ENCODE measurements around the gene FGF12. TPM values are rescaled to one million over a fixed set of nuclear protein-coding genes. Genes with fewer than 3 reads are reported as not detected.
A peak's percentile ranks its signal among the peaks of the same experiment; 100 is the strongest.

Gene FGF12
- total RNA-seq, 1 donor from 2014 or later: not detected

DNA sequence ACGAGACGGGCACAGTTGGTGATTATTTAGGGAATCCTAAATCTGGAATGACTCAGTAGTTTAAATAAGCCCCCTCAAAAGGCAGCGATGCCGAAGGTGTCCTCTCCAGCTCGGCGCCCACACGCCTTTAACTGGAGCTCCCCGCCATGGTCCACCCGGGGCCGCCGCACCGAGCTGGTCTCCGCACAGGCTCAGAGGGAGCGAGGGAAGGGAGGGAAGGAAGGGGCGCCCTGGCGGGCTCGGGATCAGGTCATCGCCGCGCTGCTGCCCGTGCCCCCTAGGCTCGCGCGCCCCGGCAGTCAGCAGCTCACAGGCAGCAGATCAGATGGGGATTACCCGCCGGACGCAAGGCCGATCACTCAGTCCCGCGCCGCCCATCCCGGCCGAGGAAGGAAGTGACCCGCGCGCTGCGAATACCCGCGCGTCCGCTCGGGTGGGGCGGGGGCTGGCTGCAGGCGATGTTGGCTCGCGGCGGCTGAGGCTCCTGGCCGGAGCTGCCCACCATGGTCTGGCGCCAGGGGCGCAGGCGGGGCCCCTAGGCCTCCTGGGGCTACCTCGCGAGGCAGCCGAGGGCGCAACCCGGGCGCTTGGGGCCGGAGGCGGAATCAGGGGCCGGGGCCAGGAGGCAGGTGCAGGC lies 318.0 kb downstream of the FGF12 start:
- intact Hi-C loops (cut with micrococcal nuclease): no loop called here
- H3K9me3 Mint-ChIP-seq: no peaks in the 10 kb centered on the region
- peaks cover 49% of the 10 kb centered on the region for H3K27me3 Mint-ChIP-seq (ENCODE audit: insufficient read depth)
- no peak overlapping the region for H3K27ac Mint-ChIP-seq
- H3K4me3 Mint-ChIP-seq: no peak overlapping the region
- no peaks in the 10 kb centered on the region for H3K4me1 Mint-ChIP-seq (ENCODE audit: low read depth)
- no peak for DNase-seq (ENCODE audit: low spot score)
- H3K36me3 Mint-ChIP-seq (ENCODE audit: low read depth): no peaks in the 10 kb centered on the region

DNA sequence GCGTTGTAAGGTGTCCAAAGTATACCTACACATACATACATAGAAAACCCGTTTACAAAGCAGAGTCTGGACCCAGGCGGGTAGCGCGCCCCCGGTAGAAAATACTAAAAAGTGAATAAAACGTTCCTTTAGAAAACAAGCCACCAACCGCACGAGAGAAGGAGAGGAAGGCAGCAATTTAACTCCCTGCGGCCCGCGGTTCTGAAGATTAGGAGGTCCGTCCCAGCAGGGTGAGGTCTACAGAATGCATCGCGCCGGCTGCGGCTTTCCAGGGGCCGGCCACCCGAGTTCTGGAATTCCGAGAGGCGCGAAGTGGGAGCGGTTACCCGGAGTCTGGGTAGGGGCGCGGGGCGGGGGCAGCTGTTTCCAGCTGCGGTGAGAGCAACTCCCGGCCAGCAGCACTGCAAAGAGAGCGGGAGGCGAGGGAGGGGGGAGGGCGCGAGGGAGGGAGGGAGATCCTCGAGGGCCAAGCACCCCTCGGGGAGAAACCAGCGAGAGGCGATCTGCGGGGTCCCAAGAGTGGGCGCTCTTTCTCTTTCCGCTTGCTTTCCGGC lies 318.6 kb downstream of the FGF12 start:
- H3K27ac Mint-ChIP-seq: no peak overlapping the region
- peaks cover 49% of the 10 kb centered on the region for H3K27me3 Mint-ChIP-seq (ENCODE audit: insufficient read depth)
- H3K4me3 Mint-ChIP-seq: peak overlapping the region; percentile 63

GRCh38 chr3:192408007-192408646 lies 319.2 kb downstream of the FGF12 start:
- no peaks in the 10 kb centered on the region for H3K36me3 Mint-ChIP-seq (ENCODE audit: low read depth)
- no peaks in the 10 kb centered on the region for H3K4me1 Mint-ChIP-seq (ENCODE audit: low read depth)
- peak overlapping the region; percentile 63 for H3K4me3 Mint-ChIP-seq
- DNase-seq (ENCODE audit: low spot score): no peak
- H3K27me3 Mint-ChIP-seq (ENCODE audit: insufficient read depth): peaks cover 49% of the 10 kb centered on the region
- H3K9me3 Mint-ChIP-seq: no peaks in the 10 kb centered on the region
- no peak overlapping the region for H3K27ac Mint-ChIP-seq
- intact Hi-C loops (cut with micrococcal nuclease): no loop called here

More for the DNA sequence above, 318.6 kb downstream of the FGF12 start:
- Mint-ChIP-seq H3K9me3 (no peaks in the 10 kb centered on the region), H3K36me3 (ENCODE audit: low read depth) (no peaks in the 10 kb centered on the region), H3K4me1 (ENCODE audit: low read depth) (no peaks in the 10 kb centered on the region)
- DNase-seq (ENCODE audit: low spot score): no peak
- intact Hi-C loops (cut with micrococcal nuclease): no loop called here

DNA sequence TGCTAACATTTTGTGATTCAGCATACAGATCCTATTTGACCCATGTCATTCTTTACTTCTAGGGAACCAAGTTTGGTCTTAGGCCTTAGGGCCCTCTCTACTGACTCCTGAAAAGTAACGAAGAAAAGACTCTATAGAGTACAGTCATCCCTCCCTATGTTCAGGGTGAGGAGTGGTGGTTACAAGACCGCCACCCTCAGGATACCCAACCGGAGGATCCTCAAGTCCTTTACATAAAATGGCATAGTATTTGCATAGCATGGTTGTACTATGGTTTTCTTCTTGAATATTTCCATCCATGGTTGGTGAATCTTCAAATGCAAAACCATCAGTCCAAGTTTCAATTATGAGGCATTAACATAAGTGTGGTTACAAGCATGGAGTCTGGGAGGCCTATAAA lies 327.6 kb downstream of the FGF12 start:
- Mint-ChIP-seq H3K36me3 (ENCODE audit: low read depth) (no peaks in the 10 kb centered on the region), H3K9me3 (no peaks in the 10 kb centered on the region), H3K27me3 (ENCODE audit: insufficient read depth) (peaks cover 6% of the 10 kb centered on the region), H3K4me1 (ENCODE audit: low read depth) (no peaks in the 10 kb centered on the region), H3K4me3 (no peak overlapping the region), H3K27ac (no peak overlapping the region)
- no peak for DNase-seq (ENCODE audit: low spot score)
- intact Hi-C loops (cut with micrococcal nuclease): no loop called here

DNA sequence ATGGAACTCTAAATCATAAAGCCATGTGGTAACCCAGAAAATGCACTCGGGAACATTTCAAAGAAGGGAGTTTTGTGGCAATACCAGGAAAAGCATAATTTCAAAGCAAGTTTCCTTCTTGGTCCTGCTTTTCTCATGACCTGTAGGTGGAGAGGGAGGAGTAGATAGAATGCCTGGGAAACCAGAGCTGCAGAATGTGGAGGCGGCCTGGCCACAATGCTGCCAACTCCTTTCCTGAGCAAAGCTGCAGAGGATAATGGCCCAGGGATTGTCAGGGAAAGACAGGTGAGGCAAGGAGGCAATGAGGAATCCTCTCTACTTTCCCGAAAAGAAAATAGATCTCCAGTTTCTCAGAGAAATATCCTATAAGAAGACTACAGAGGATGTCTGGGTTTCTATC lies 330.3 kb downstream of the FGF12 start:
- intact Hi-C loops (cut with micrococcal nuclease): no loop called here

DNA sequence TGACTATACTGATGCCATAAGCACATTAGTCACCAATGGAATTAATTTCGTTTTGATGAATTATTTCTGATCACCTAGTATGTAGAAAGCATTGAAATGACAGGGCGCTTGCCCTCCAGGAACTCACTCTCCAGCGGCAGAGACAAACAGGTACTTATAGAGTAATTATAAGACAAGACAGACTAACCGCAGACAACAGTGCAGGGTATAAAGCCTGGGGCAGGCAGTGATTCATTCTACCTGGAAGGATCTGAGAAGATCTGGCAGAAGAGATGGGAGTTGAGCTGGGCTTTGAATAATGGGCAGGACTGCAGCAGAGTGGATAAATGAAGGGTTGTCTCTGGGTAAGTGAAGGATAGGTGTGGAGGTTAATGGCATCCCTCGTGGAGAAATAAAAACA lies 331.8 kb downstream of the FGF12 start:
- no peaks in the 10 kb centered on the region for H3K36me3 Mint-ChIP-seq (ENCODE audit: low read depth)
- H3K4me1 Mint-ChIP-seq (ENCODE audit: low read depth): no peaks in the 10 kb centered on the region
- no peak overlapping the region for H3K4me3 Mint-ChIP-seq
- no peak overlapping the region for H3K27ac Mint-ChIP-seq
- peaks cover 2% of the 10 kb centered on the region for H3K27me3 Mint-ChIP-seq (ENCODE audit: insufficient read depth)
- no peaks in the 10 kb centered on the region for H3K9me3 Mint-ChIP-seq
- intact Hi-C loops (cut with micrococcal nuclease): no loop called here
- DNase-seq (ENCODE audit: low spot score): no peak

More for the DNA sequence above, 330.3 kb downstream of the FGF12 start:
- Mint-ChIP-seq H3K27ac (no peak overlapping the region), H3K27me3 (ENCODE audit: insufficient read depth) (peaks cover 2% of the 10 kb centered on the region), H3K9me3 (no peaks in the 10 kb centered on the region), H3K4me1 (ENCODE audit: low read depth) (no peaks in the 10 kb centered on the region), H3K36me3 (ENCODE audit: low read depth) (no peaks in the 10 kb centered on the region), H3K4me3 (no peak overlapping the region)
- no peak for DNase-seq (ENCODE audit: low spot score)

DNA sequence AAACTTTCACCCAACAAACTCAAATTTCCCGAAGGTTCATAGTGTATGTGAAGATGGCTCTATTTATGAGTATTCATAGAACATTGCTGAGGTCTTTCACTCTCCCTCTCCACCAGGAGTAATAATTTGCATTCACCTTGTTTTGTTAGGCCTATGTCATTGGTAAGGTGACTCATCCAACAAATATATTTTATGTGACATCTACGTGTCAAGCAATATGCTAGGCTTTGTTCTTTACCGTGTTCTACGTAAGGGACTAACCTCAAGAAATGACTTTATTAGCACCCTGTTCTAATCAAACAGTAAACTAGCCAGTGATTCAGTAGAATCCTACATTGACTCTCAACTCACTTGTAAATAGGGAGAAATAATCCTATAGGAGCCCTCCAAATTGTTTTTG lies 334.4 kb downstream of the FGF12 start:
- Mint-ChIP-seq H3K36me3 (ENCODE audit: low read depth) (no peaks in the 10 kb centered on the region), H3K4me1 (ENCODE audit: low read depth) (no peaks in the 10 kb centered on the region), H3K27ac (no peak overlapping the region), H3K27me3 (ENCODE audit: insufficient read depth) (peaks cover 2% of the 10 kb centered on the region), H3K4me3 (no peak overlapping the region), H3K9me3 (no peaks in the 10 kb centered on the region)
- intact Hi-C loops (cut with micrococcal nuclease): no loop called here
- DNase-seq (ENCODE audit: low spot score): no peak

DNA sequence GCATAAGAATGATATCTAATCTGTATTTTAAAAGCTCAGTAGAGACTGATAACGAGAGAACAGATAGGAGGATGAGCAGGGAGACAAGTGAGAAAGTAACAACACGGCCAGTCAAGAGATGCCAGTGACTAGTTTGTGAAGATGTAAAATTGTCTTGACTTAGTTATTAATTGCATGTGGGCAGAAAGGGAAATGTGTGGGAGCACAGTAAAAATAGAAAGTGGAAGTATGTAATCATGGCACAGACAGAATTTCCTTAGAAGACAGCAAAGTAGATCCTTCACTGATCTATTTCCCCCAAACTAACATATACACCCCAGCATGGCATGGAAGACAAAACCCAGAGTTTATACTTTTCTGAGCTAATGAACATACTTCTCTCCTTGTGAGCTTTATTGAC lies 344.5 kb downstream of the FGF12 start:
- Mint-ChIP-seq H3K36me3 (ENCODE audit: low read depth) (no peaks in the 10 kb centered on the region), H3K4me1 (ENCODE audit: low read depth) (no peaks in the 10 kb centered on the region), H3K27me3 (ENCODE audit: insufficient read depth) (no peaks in the 10 kb centered on the region), H3K9me3 (no peaks in the 10 kb centered on the region), H3K27ac (no peak overlapping the region), H3K4me3 (no peak overlapping the region)
- intact Hi-C loops (cut with micrococcal nuclease): no loop called here
- no peak for DNase-seq (ENCODE audit: low spot score)

GRCh38 chr3:192373586-192373985 lies 353.8 kb downstream of the FGF12 start:
- intact Hi-C loops (cut with micrococcal nuclease): no loop called here
- Mint-ChIP-seq H3K4me1 (ENCODE audit: low read depth) (no peaks in the 10 kb centered on the region), H3K36me3 (ENCODE audit: low read depth) (no peaks in the 10 kb centered on the region), H3K4me3 (no peak overlapping the region), H3K27ac (no peak overlapping the region), H3K27me3 (ENCODE audit: insufficient read depth) (no peaks in the 10 kb centered on the region), H3K9me3 (no peaks in the 10 kb centered on the region)
- no peak for DNase-seq (ENCODE audit: low spot score)

- H3K27me3 Mint-ChIP-seq (ENCODE audit: insufficient read depth): no peaks in the 10 kb centered on the region
- no peaks in the 10 kb centered on the region for H3K9me3 Mint-ChIP-seq
- no peak for DNase-seq (ENCODE audit: low spot score)
- no peak overlapping the region for H3K4me3 Mint-ChIP-seq
- no peak overlapping the region for H3K27ac Mint-ChIP-seq
- H3K4me1 Mint-ChIP-seq (ENCODE audit: low read depth): no peaks in the 10 kb centered on the region
- no peaks in the 10 kb centered on the region for H3K36me3 Mint-ChIP-seq (ENCODE audit: low read depth)
- intact Hi-C loops (cut with micrococcal nuclease): no loop called here
Measured at GRCh38 chr3:192373032-192373431, 354.3 kb downstream of the FGF12 start.

GRCh38 chr3:192372616-192373015 lies 354.7 kb downstream of the FGF12 start:
- no peaks in the 10 kb centered on the region for H3K36me3 Mint-ChIP-seq (ENCODE audit: low read depth)
- H3K4me3 Mint-ChIP-seq: no peak overlapping the region
- H3K27ac Mint-ChIP-seq: no peak overlapping the region
- H3K4me1 Mint-ChIP-seq (ENCODE audit: low read depth): no peaks in the 10 kb centered on the region
- DNase-seq (ENCODE audit: low spot score): no peak
- H3K27me3 Mint-ChIP-seq (ENCODE audit: insufficient read depth): no peaks in the 10 kb centered on the region
- intact Hi-C loops (cut with micrococcal nuclease): no loop called here
- H3K9me3 Mint-ChIP-seq: no peaks in the 10 kb centered on the region

DNA sequence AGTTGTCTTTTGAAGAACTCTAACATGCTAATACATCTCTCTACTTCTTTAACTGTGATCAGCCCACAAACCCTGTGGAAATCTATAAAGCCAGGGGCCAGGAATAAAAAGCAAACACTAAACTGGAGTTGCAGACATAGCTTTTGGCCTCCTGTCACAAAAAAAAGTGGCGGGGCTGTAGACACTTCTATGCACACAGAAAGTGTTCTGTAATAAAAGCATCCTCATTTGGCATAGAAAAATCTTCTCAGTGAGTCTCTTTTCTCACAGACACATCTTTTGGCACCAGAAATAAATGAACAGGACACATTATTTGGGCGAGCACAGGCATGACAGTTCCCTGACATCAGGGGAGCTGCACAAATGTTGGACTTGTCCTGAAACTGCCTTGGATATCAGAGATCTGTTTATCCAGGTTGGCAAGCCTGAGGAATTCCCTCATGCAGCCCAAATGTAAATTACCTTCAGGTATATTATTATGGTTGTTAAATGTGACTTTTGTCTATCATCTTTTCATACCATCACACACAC lies 355.4 kb downstream of the FGF12 start:
- no peaks in the 10 kb centered on the region for H3K36me3 Mint-ChIP-seq (ENCODE audit: low read depth)
- intact Hi-C loops (cut with micrococcal nuclease): no loop called here
- DNase-seq (ENCODE audit: low spot score): no peak
- no peaks in the 10 kb centered on the region for H3K27me3 Mint-ChIP-seq (ENCODE audit: insufficient read depth)
- H3K4me3 Mint-ChIP-seq: no peak overlapping the region
- H3K27ac Mint-ChIP-seq: no peak overlapping the region
- H3K9me3 Mint-ChIP-seq: no peaks in the 10 kb centered on the region
- no peaks in the 10 kb centered on the region for H3K4me1 Mint-ChIP-seq (ENCODE audit: low read depth)

DNA sequence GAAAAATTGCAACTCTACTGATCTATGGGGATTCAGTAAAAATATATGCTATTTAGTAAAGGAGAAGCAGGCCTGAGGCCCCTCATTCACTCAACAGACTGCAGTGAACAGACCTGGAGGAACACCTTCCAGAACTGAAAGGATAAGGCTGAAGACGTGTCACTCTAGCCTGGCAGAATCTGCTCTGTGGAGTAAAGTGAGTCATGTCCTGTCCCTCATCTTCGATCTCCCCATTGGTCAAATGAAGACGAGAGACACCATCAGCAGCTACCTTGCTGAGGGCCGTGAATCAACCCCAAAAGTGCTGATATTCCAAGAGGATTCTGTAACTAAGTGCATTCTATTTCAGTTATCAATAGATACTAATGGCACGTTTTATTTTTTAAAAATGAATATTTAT lies 359.7 kb downstream of the FGF12 start:
- Mint-ChIP-seq H3K27me3 (ENCODE audit: insufficient read depth) (no peaks in the 10 kb centered on the region), H3K4me3 (no peak overlapping the region), H3K9me3 (no peaks in the 10 kb centered on the region), H3K4me1 (ENCODE audit: low read depth) (no peaks in the 10 kb centered on the region), H3K27ac (no peak overlapping the region), H3K36me3 (ENCODE audit: low read depth) (no peaks in the 10 kb centered on the region)
- intact Hi-C loops (cut with micrococcal nuclease): no loop called here
- no peak for DNase-seq (ENCODE audit: low spot score)

Data from activated T-helper 1 cell treated with anti-CD3 and anti-CD28 coated beads, Interleukin-12 subunit alpha, Interleukin-12 subunit beta, Interleukin-2, Interleukin-4 antibody, amounts not matched to agents 30 ng/mL and 10 ng/mL and 1 ng/mL, durations not matched to agents 14 hours and 24 hours and 36 hours (primary cell).